NB4 (cell line): ENCODE results near the gene MAP3K4.

Experiments
- POLR2A ChIP-seq: IDR thresholded peaks from 2 replicates; pipeline ENCODE4 v1.6.1; 2011; ENCODE audit warnings: mild to moderate bottlenecking; ENCODE audit not compliant: insufficient read length; ENCODE audit errors: extremely low read depth
- TF ChIP-seq, protein P1 (sequence below): IDR thresholded peaks from one replicate; pipeline ENCODE4 v1.5.1; 2012; ENCODE audit warnings: low read depth, low read length

DNA sequence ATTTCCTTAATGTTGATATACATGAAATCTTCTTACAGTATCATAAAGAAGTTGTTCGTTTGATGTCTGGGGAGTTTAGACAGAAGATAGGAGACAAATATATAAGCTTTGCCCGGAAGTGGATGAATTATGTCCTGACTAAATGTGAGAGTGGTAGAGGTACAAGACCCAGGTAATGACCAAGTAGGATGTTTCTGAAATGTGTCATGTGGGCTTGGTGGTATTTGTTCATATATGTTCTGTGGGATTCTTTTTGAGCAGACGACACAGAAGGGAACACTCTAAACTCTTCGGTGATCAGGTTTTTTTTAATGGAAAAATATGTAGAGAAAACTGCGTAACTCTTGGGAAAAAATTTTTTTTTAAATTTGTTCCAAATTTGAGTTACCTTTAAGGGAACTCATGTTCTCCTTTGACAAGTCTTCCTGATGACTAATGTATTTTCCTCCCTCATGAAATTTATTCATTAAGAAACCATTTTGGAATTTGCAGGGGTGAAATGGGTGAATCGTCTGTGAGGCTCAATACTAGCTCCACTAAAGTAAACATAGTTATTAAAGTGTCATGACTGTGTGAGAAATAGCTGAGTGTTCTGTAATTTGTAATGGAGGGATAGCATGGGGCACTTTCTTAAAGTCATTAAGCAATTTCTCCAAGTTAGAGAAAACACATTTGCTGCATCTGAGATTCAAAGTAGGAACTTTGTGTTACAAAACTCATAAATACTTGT lies 100.6 kb downstream of the MAP3K4 start:
- TF ChIP-seq, protein P1, sequence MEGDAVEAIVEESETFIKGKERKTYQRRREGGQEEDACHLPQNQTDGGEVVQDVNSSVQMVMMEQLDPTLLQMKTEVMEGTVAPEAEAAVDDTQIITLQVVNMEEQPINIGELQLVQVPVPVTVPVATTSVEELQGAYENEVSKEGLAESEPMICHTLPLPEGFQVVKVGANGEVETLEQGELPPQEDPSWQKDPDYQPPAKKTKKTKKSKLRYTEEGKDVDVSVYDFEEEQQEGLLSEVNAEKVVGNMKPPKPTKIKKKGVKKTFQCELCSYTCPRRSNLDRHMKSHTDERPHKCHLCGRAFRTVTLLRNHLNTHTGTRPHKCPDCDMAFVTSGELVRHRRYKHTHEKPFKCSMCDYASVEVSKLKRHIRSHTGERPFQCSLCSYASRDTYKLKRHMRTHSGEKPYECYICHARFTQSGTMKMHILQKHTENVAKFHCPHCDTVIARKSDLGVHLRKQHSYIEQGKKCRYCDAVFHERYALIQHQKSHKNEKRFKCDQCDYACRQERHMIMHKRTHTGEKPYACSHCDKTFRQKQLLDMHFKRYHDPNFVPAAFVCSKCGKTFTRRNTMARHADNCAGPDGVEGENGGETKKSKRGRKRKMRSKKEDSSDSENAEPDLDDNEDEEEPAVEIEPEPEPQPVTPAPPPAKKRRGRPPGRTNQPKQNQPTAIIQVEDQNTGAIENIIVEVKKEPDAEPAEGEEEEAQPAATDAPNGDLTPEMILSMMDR, result no peak
- TF ChIP-seq POLR2A, result no peak
